Measurements from ENCODE around the gene TP63.

- TF ChIP-seq CTCF (IDR thresholded peaks at IDR 0.05), result no peak
- no peak for TF ChIP-seq ZFX (IDR thresholded peaks at IDR 0.05; ENCODE audit: borderline replicate concordance)
Observed at GRCh38 chr3:189631409-189631808, 220 bp downstream of the TP63 start.
